DOHH2 (cell line): ENCODE measurements around the gene PEMT.

Source experiments
- H3F3A ChIP-seq: fragments of 200-600 bp; sonication (generic), shearing (Covaris generic); 2 replicates; pipeline ENCODE4 v1.6.0; 2016; ENCODE audit warnings: antibody characterized with exemption, mild to moderate bottlenecking; ENCODE audit not compliant: control insufficient read depth, insufficient read depth
- H3K27ac ChIP-seq: fragments of 200-600 bp; sonication (generic); 2 replicates; pipeline ENCODE4 v1.5.1; 2014; ENCODE audit warnings: low read depth, mild to moderate bottlenecking, low read length, moderate library complexity
- H3K27me3 ChIP-seq: fragments of 200-600 bp; sonication (generic); 2 replicates; pipeline ENCODE4 v1.6.1; 2014; ENCODE audit warnings: mild to moderate bottlenecking, low read length, mixed read lengths; ENCODE audit not compliant: control insufficient read depth
- H3K36me3 ChIP-seq: fragments of 200-600 bp; sonication (generic); 2 replicates; pipeline ENCODE4 v1.6.1; 2014; ENCODE audit warnings: mild to moderate bottlenecking, low read length, moderate library complexity, mixed read lengths; ENCODE audit not compliant: control insufficient read depth
- H3K4me1 ChIP-seq: fragments of 200-600 bp; sonication (generic); 2 replicates; pipeline ENCODE4 v1.6.1; 2014; ENCODE audit warnings: mild to moderate bottlenecking, low read length, mixed read lengths; ENCODE audit not compliant: control insufficient read depth
- H3K4me2 ChIP-seq: fragments of 200-600 bp; sonication (generic); 2 replicates; pipeline ENCODE4 v1.6.0; 2014; ENCODE audit warnings: mild to moderate bottlenecking, low read length, moderate library complexity
- H3K4me3 ChIP-seq: fragments of 200-600 bp; sonication (generic); 2 replicates; pipeline ENCODE4 v1.5.1; 2014; ENCODE audit warnings: mild to moderate bottlenecking, low read length, mixed read lengths
- H3K79me2 ChIP-seq: fragments of 200-600 bp; sonication (generic); 2 replicates; pipeline ENCODE4 v1.6.1; 2014; ENCODE audit warnings: mild to moderate bottlenecking, low read length, mixed read lengths; ENCODE audit not compliant: control insufficient read depth
- H3K9me2 ChIP-seq: fragments of 200-600 bp; sonication (generic); replicated peaks from 2 replicates; pipeline ENCODE4 v1.6.1; 2014; ENCODE audit warnings: mild to moderate bottlenecking, low read length, mixed read lengths; ENCODE audit not compliant: control insufficient read depth
- H3K9me3 ChIP-seq: fragments of 200-600 bp; sonication (generic); 2 replicates; pipeline ENCODE4 v1.6.1; 2014; ENCODE audit warnings: antibody characterized with exemption, low read length, mixed read lengths; ENCODE audit not compliant: control insufficient read depth, insufficient read depth
- H4K20me1 ChIP-seq: fragments of 200-600 bp; sonication (generic); 2 replicates; pipeline ENCODE4 v1.6.0; 2014; ENCODE audit warnings: low read depth, mild to moderate bottlenecking, antibody characterized with exemption, low read length, moderate library complexity; ENCODE audit not compliant: control insufficient read depth, insufficient read depth
- CTCF ChIP-seq: fragments of 200-600 bp; sonication (generic); IDR thresholded peaks from one replicate; pipeline ENCODE4 v1.5.1; 2014; ENCODE audit warnings: antibody characterized with exemption, mild to moderate bottlenecking, low read depth, low read length; ENCODE audit not compliant: poor library complexity, severe bottlenecking
- EZH2phosphoT487 ChIP-seq: fragments of 200-600 bp; sonication (generic); IDR thresholded peaks from 2 replicates; pipeline ENCODE4 v1.6.1; 2017; ENCODE audit warnings: borderline replicate concordance, mild to moderate bottlenecking, antibody characterized with exemption, low read length, moderate library complexity, mixed read lengths

Gene PEMT

GRCh38 chr17:17606416-17607000 lies 15.0 kb upstream of the PEMT start:
- no peaks in the 10 kb centered on the region for H4K20me1 ChIP-seq
- H3K27me3 ChIP-seq = no peaks in the 10 kb centered on the region
- no peaks in the 10 kb centered on the region for H3K36me3 ChIP-seq
- no peak for TF ChIP-seq EZH2phosphoT487
- no peak for TF ChIP-seq CTCF
- no peaks in the 10 kb centered on the region for H3K9me2 ChIP-seq
- H3K4me3 ChIP-seq = no peak overlapping the region
- H3K4me2 ChIP-seq = no peak overlapping the region
- no peaks in the 10 kb centered on the region for H3F3A ChIP-seq
- no peaks in the 10 kb centered on the region for H3K4me1 ChIP-seq
- no peaks in the 10 kb centered on the region for H3K79me2 ChIP-seq
- no peaks in the 10 kb centered on the region for H3K9me3 ChIP-seq
- H3K27ac ChIP-seq = no peak overlapping the region

- TF ChIP-seq EZH2phosphoT487 (no peak), CTCF (no peak)
- Histone ChIP-seq H3K9me3 (no peaks in the 10 kb centered on the region), H3K9me2 (no peaks in the 10 kb centered on the region), H3K27ac (no peak overlapping the region), H4K20me1 (no peaks in the 10 kb centered on the region), H3K4me2 (no peak overlapping the region), H3K4me1 (no peaks in the 10 kb centered on the region), H3K4me3 (no peak overlapping the region), H3K79me2 (no peaks in the 10 kb centered on the region), H3K27me3 (no peaks in the 10 kb centered on the region), H3F3A (no peaks in the 10 kb centered on the region), H3K36me3 (no peaks in the 10 kb centered on the region)
Observed at GRCh38 chr17:17605729-17606088, 14.2 kb upstream of the PEMT start.

GRCh38 chr17:17605083-17605728 lies 13.7 kb upstream of the PEMT start:
- H3K27me3 ChIP-seq = no peaks in the 10 kb centered on the region
- H3K4me3 ChIP-seq = no peak overlapping the region
- H3F3A ChIP-seq = no peaks in the 10 kb centered on the region
- no peak overlapping the region for H3K4me2 ChIP-seq
- H3K27ac ChIP-seq = no peak overlapping the region
- no peaks in the 10 kb centered on the region for H4K20me1 ChIP-seq
- no peak for TF ChIP-seq CTCF
- no peak for TF ChIP-seq EZH2phosphoT487
- no peaks in the 10 kb centered on the region for H3K4me1 ChIP-seq
- H3K9me2 ChIP-seq = no peaks in the 10 kb centered on the region
- H3K36me3 ChIP-seq = no peaks in the 10 kb centered on the region
- H3K9me3 ChIP-seq = no peaks in the 10 kb centered on the region
- H3K79me2 ChIP-seq = no peaks in the 10 kb centered on the region
